Measurements from ENCODE around the gene GPR50.

GRCh38 chrX:151177141-151178027 lies 1.0 kb downstream of the GPR50 start:
- TF ChIP-seq ZNF558 (tag by site-specific recombination; IDR thresholded peaks at IDR 0.05) (no peak), ZNF629 (tag by site-specific recombination; IDR thresholded peaks at IDR 0.05) (no peak), KLF10 (tag by site-specific recombination; IDR thresholded peaks at IDR 0.05) (no peak), REST (tag by site-specific recombination; IDR thresholded peaks at IDR 0.05) (no peak), ZNF311 (tag by site-specific recombination; IDR thresholded peaks at IDR 0.05; ENCODE audit: borderline replicate concordance) (no peak), BCL11A (tag by site-specific recombination; IDR thresholded peaks at IDR 0.05; ENCODE audit: low read depth) (no peak), CTCF (tag by site-specific recombination; IDR thresholded peaks at IDR 0.05) (no peak), ZNF501 (tag by site-specific recombination; IDR thresholded peaks at IDR 0.05) (no peak), ZNF146 (tag by site-specific recombination; IDR thresholded peaks at IDR 0.05) (no peak), ZNF121 (tag by site-specific recombination; IDR thresholded peaks at IDR 0.05) (no peak), GLIS2 (tag by site-specific recombination; IDR thresholded peaks at IDR 0.05) (no peak), ZSCAN5A (tag by site-specific recombination; IDR thresholded peaks at IDR 0.05) (no peak), ZFP41 (tag by site-specific recombination; IDR thresholded peaks at IDR 0.05; ENCODE audit: borderline replicate concordance) (no peak), ZBTB8A (tag by site-specific recombination; IDR thresholded peaks at IDR 0.05) (no peak)
